Panc1 (cell line): Measurements from ENCODE around the gene AMBRA1. TPM values are rescaled to one million over a fixed set of nuclear protein-coding genes. Genes with fewer than 3 reads are reported as not detected.

Experiments used
- ATAC-seq: fragments of 200-7000 bp; cut with Tn5 transposase; 2 replicates; pipeline ENCODE4 v1.9.1; 2020; ENCODE audit warnings: mild to moderate bottlenecking, moderate library complexity
- BruUV-seq: library from RNA; stranded (reverse); fragments of 400-500 nt; replicated peaks from 2 replicates; lab custom pipeline; 2021; lab: Mats Ljungman, UMichigan
- CTCF ChIA-PET: fragments of 300-600 bp; sonication (Branson Sonifier 250); formaldehyde crosslinking; loops from one replicate; lab custom pipeline; 2022; ENCODE audit warnings: antibody characterized with exemption; lab: Charles Lee
- POLR2A ChIA-PET: fragments of 300-600 bp; sonication (Branson Sonifier 250); formaldehyde crosslinking; loops from one replicate; lab custom pipeline; 2022; ENCODE audit warnings: antibody characterized with exemption; lab: Charles Lee
- DNase-seq: peaks from one replicate; pipeline ENCODE4 v3.0.0-alpha.2; 2010; ENCODE audit warnings: low read depth, low spot score
- H3K27ac ChIP-seq: 2 replicates; pipeline ENCODE4 v1.5.1; 2011; ENCODE audit warnings: mild to moderate bottlenecking, low read length, inconsistent platforms
- H3K27me3 ChIP-seq: fragments of 200-500 bp; sonication (Bioruptor generic); 2 replicates; pipeline ENCODE4 v1.6.0; 2014; ENCODE audit warnings: low read length, inconsistent platforms; ENCODE audit not compliant: control insufficient read depth, insufficient read depth
- H3K36me3 ChIP-seq: fragments of 200-500 bp; sonication (Bioruptor generic); 2 replicates; pipeline ENCODE4 v1.5.1; 2014; ENCODE audit warnings: inconsistent platforms, mild to moderate bottlenecking, low read length, moderate library complexity; ENCODE audit not compliant: control insufficient read depth, insufficient read depth
- H3K4me1 ChIP-seq: 2 replicates; pipeline ENCODE4 v1.5.1; 2011; ENCODE audit warnings: inconsistent platforms, mild to moderate bottlenecking, low read length, moderate library complexity; ENCODE audit not compliant: control insufficient read depth, insufficient read depth
- H3K4me3 ChIP-seq, 2 experiments: 2 replicates each; pipeline ENCODE4 v1.5.1; 2011 to 2012; ENCODE audit warnings: low read depth in 2 of 2, low read length in 2 of 2, mild to moderate bottlenecking in 2 of 2, inconsistent platforms in 1 of 2, moderate library complexity in 1 of 2
- H3K9me3 ChIP-seq: fragments of 200-500 bp; sonication (Bioruptor generic); 2 replicates; pipeline ENCODE4 v1.5.1; 2014; ENCODE audit warnings: low read depth, mild to moderate bottlenecking, inconsistent platforms, low read length, moderate library complexity; ENCODE audit not compliant: control insufficient read depth, insufficient read depth
- POLR2AphosphoS5 ChIP-seq: IDR thresholded peaks from 2 replicates; pipeline ENCODE4 v1.6.1; 2012; ENCODE audit warnings: mild to moderate bottlenecking, low read depth, low read length, moderate library complexity
- SIN3A ChIP-seq: IDR thresholded peaks from 2 replicates; pipeline ENCODE4 v1.6.1; 2012; ENCODE audit warnings: low read depth, mild to moderate bottlenecking, low read length, moderate library complexity, borderline replicate concordance; ENCODE audit not compliant: insufficient read depth
- TCF7L2 ChIP-seq: IDR thresholded peaks from 2 replicates; pipeline ENCODE4 v1.6.1; 2011; ENCODE audit warnings: mild to moderate bottlenecking, low read depth, low read length, inconsistent platforms
- in situ Hi-C: cut with HindIII; loops from 2 replicates; pipeline ENCODE4 v1.10.0; 2016; ENCODE audit warnings: low sequenced_read_pairs, low pct_unique_long_range_greater_than_20kb
- intact Hi-C: fragments of 100-400 bp; cut with micrococcal nuclease; formaldehyde crosslinking; loops from one replicate; pipeline ENCODE4 v1.10.0; 2022; ENCODE audit not compliant: unreplicated experiment
- total RNA-seq: library from RNA; stranded (reverse); gene quantifications from one replicate; pipeline ENCODE4 v1.2.1, GENCODE V29; 2021; ENCODE audit not compliant: unreplicated experiment
- TF ChIP-seq, protein P1 (sequence below): fragments of 450-650 bp; IDR thresholded peaks from 2 replicates; pipeline ENCODE4 v1.5.1; 2017; ENCODE audit warnings: mild to moderate bottlenecking
- TF ChIP-seq, protein P2 (sequence below), 2 experiments: IDR thresholded peaks; 2 replicates each; pipeline ENCODE4 v1.6.1; 2011 to 2012; ENCODE audit warnings: low read depth in 2 of 2, control low read depth in 1 of 2, low read length in 1 of 2, mild to moderate bottlenecking in 1 of 2, moderate library complexity in 1 of 2; ENCODE audit not compliant: insufficient read depth in 1 of 2

AMBRA1 gene
- total RNA-seq, 1 experiment from 2014 or later: 40.0 TPM

DNA sequence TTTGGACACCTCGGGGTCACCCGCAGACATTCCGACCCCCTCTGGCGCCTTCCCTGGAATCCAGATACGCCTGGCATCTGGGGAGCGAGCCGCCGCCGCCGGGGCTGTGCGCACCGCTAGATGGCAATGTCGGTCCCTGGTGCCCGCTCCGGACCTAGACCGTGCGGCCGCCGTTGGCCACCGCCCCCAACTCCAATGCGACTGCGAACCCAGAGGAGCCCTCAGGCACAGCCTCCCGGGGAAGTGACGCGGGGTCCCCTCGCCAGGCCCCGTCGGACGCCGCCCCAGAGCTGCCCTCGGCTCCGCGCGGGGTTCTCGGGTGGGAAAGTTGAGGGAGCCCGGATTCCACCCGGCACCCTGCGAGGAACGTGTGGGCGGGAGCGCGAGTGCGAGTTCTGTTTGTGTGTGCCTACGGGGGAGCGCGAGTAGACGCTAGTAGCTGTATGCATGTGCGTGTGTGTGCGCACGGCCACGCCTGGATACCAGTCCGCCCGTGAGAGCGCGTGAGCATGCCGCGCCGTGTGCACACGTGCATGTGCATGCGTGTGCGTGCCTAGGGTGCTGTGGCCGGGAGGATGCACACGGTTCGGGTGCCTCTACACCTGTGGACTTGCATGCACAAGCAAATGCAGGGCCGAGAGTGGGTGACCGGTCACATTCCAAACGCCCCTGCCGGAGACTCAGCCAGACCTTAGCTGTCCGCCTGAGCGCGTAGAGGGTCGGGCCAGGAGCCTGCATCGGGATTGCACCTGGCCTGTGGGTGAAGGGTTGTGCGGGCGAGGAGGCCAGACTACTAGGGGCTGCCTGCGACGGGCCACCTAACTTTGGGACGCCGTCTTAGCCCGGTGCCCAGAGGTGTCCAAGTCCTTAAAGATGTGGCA, 204.1 kb downstream of the AMBRA1 start:
- Histone ChIP-seq H3K4me3 (peak overlapping the region; percentile 54 to 70), H3K9me3 (no peaks in the 10 kb centered on the region), H3K36me3 (no peaks in the 10 kb centered on the region), H3K27ac (no peak overlapping the region; the same call in 1 of the 2 replicates), H3K27me3 (peaks cover 3% of the 10 kb centered on the region; the same call in 1 of the 2 replicates), H3K4me1 (peaks cover 17% of the 10 kb centered on the region)
- in situ Hi-C loops (no loop called here), intact Hi-C loops (loop anchor here (5.0 kb wide), 1 partner anchor 148 kb away; no protein-coding TSS in a partner anchor)
- BruUV-seq: no TSS peak
- ATAC-seq (peak; percentile 80), DNase-seq (no peak)
- POLR2A ChIA-PET: interaction anchor here (0.6 kb wide), 1 partner anchor 294 kb away, joined by 5 read pairs; no protein-coding TSS in a partner anchor
- TF ChIP-seq, protein P1, sequence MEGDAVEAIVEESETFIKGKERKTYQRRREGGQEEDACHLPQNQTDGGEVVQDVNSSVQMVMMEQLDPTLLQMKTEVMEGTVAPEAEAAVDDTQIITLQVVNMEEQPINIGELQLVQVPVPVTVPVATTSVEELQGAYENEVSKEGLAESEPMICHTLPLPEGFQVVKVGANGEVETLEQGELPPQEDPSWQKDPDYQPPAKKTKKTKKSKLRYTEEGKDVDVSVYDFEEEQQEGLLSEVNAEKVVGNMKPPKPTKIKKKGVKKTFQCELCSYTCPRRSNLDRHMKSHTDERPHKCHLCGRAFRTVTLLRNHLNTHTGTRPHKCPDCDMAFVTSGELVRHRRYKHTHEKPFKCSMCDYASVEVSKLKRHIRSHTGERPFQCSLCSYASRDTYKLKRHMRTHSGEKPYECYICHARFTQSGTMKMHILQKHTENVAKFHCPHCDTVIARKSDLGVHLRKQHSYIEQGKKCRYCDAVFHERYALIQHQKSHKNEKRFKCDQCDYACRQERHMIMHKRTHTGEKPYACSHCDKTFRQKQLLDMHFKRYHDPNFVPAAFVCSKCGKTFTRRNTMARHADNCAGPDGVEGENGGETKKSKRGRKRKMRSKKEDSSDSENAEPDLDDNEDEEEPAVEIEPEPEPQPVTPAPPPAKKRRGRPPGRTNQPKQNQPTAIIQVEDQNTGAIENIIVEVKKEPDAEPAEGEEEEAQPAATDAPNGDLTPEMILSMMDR: peak; percentile 98
- TF ChIP-seq POLR2AphosphoS5 (no peak), SIN3A (peak; percentile 80), TCF7L2 (0 out of 2 replicates have a peak, but pooled peaks have one; percentile 24)
- TF ChIP-seq, protein P2, sequence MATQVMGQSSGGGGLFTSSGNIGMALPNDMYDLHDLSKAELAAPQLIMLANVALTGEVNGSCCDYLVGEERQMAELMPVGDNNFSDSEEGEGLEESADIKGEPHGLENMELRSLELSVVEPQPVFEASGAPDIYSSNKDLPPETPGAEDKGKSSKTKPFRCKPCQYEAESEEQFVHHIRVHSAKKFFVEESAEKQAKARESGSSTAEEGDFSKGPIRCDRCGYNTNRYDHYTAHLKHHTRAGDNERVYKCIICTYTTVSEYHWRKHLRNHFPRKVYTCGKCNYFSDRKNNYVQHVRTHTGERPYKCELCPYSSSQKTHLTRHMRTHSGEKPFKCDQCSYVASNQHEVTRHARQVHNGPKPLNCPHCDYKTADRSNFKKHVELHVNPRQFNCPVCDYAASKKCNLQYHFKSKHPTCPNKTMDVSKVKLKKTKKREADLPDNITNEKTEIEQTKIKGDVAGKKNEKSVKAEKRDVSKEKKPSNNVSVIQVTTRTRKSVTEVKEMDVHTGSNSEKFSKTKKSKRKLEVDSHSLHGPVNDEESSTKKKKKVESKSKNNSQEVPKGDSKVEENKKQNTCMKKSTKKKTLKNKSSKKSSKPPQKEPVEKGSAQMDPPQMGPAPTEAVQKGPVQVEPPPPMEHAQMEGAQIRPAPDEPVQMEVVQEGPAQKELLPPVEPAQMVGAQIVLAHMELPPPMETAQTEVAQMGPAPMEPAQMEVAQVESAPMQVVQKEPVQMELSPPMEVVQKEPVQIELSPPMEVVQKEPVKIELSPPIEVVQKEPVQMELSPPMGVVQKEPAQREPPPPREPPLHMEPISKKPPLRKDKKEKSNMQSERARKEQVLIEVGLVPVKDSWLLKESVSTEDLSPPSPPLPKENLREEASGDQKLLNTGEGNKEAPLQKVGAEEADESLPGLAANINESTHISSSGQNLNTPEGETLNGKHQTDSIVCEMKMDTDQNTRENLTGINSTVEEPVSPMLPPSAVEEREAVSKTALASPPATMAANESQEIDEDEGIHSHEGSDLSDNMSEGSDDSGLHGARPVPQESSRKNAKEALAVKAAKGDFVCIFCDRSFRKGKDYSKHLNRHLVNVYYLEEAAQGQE (IDR thresholded peaks at IDR 0.05; ENCODE audit: insufficient read depth in 1 of 2, low read depth in 2 of 2, low read length in 1 of 2): peak in 1 of 2 experiments; percentile 66; a peak in 1 of 4 replicates
- CTCF ChIA-PET: interaction anchor here (0.6 to 1.9 kb wide), 4 partner anchors 24 to 293 kb away, joined by 3 to 8 read pairs (median 5); no protein-coding TSS in a partner anchor

DNA sequence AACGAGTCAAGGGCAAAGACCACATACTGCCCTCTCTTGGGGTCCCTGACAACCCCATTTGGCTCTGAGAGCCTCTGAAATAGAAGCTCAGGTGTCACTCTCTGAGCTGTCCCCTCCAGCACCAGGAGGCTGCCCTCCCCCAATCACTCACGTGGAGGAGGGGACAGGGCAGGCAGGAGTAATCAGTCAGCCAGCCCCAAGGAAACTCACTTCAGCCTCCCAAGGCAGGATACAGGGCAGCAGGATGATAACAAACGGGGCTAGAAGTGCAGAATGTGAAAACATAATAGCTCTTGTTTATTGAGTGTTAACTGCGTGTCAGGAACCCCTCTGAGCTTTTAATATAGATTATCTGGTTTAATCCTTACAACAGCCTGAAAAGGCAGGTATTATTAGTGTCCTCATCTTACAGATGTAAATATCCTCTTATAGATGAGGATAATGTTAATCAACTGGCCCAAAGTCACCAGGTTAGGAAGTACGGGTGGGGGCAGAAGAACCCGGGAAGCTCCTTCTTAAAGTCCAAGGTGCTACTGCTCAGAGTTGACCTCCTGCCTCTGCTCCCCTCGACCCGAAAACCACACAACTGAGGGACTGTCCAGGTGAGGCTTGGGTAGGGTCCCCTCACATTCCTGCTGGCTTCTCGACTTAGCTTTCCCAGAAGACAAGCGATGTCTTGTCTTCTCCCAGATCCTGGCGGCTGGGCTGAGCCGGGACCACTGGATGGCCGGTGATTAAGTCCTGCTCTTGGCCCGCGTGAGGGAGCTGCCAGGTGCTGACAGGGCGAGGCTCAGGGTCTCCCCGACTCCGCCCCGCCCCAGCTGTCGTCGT, 205.0 kb downstream of the AMBRA1 start:
- Histone ChIP-seq H3K27me3 (peaks cover 3% of the 10 kb centered on the region; the same call in 1 of the 2 replicates), H3K4me1 (peaks cover 17% of the 10 kb centered on the region), H3K27ac (0 out of 2 replicates have a peak overlapping the region, but pooled peaks have one; percentile 29), H3K36me3 (no peaks in the 10 kb centered on the region), H3K9me3 (no peaks in the 10 kb centered on the region), H3K4me3 (peak overlapping the region; percentile 54 to 70)
- ATAC-seq (peak; percentile 0), DNase-seq (no peak)
- ChIA-PET CTCF (interaction anchor here (0.5 to 1.9 kb wide), 6 partner anchors 9 to 359 kb away, joined by 3 to 8 read pairs (median 4); no protein-coding TSS in a partner anchor), POLR2A (interaction anchor here (0.6 kb wide), 2 partner anchors 172 to 295 kb away, joined by 3 to 5 read pairs; no protein-coding TSS in a partner anchor)
- TF ChIP-seq, protein P2 (IDR thresholded peaks at IDR 0.05; ENCODE audit: insufficient read depth in 1 of 2, low read depth in 2 of 2, low read length in 1 of 2): peak in 1 of 2 experiments; percentile 56; a peak in 1 of 4 replicates
- TF ChIP-seq SIN3A: no peak
- TF ChIP-seq TCF7L2: no peak
- TF ChIP-seq, protein P1: no peak
- intact Hi-C loops: loop anchor here (5.0 kb wide), 1 partner anchor 148 kb away; no protein-coding TSS in a partner anchor
- in situ Hi-C loops: no loop called here
- no TSS peak for BruUV-seq
